ENCODE measurements around the gene EBP. TPM values are rescaled to one million over a fixed set of nuclear protein-coding genes. Genes with fewer than 3 reads are reported as not detected.

The EBP gene
- total RNA-seq, 1 experiment from 2014 or later, result 141 TPM

Other genes with a start within 250 kb of the EBP start
- gene SSX3, start 165.1 kb upstream of the EBP start, total RNA-seq (2022), result not detected in 2 replicates
- gene SSX4, start 138.3 kb upstream of the EBP start, total RNA-seq (2022), result not detected in 2 replicates
- not detected in 2 replicates for gene SSX4B, start 109.8 kb upstream of the EBP start, total RNA-seq (2022)
- 0.95 TPM in 1 of 2 replicates, not detected in the other for gene SLC38A5, start 51.5 kb upstream of the EBP start, total RNA-seq (2022)
- 41.1 and 41.6 TPM in 2 replicates for gene FTSJ1, start 45.6 kb upstream of the EBP start, total RNA-seq (2022)
- gene PORCN, start 12.8 kb upstream of the EBP start, total RNA-seq (2022), result 3.2 and 4.6 TPM in 2 replicates
- gene TBC1D25, start 17.9 kb downstream of the EBP start, total RNA-seq (2022), result 9.3 and 11.1 TPM in 2 replicates
- 233 and 264 TPM in 2 replicates for gene RBM3, start 52.7 kb downstream of the EBP start, total RNA-seq (2022)
- gene WDR13, start 75.7 kb downstream of the EBP start, total RNA-seq (2022), result 41.8 and 46.5 TPM in 2 replicates
- gene WAS, start 162.0 kb downstream of the EBP start, total RNA-seq (2022), result 0.39 and 0.43 TPM in 2 replicates
- 13.9 and 15.8 TPM in 2 replicates for gene SUV39H1, start 174.9 kb downstream of the EBP start, total RNA-seq (2022)
- gene GLOD5, start 239.9 kb downstream of the EBP start, total RNA-seq (2022), result not detected in 2 replicates

Data from Caco-2 (cell line).